Thoracic aorta (tissue), 2 donors: ENCODE measurements around the gene MPIG6B. TPM values are rescaled to one million over a fixed set of nuclear protein-coding genes. Genes with fewer than 3 reads are reported as not detected.
"Not testable (repeated sequence)": the region's sequence is repeated elsewhere in the genome, so short reads cannot be mapped to it uniquely, and the experiment has no call there.

Experiments used
- ATAC-seq: fragments of 150-250 bp; one replicate; pipeline ENCODE4 v1.8.0; 2017; ENCODE audit warnings: low read depth; ENCODE audit not compliant: insufficient number of reproducible peaks, low FRiP score
- DNase-seq: peaks from one replicate; pipeline ENCODE4 v3.0.0-alpha.2; 2020; ENCODE audit warnings: low spot score
- H3K27ac ChIP-seq, 2 donors: fragments of 200-600 bp; sonication (generic); 1 replicate in 1 of 2; 2 replicates in 1 of 2; pipeline ENCODE4 v1.5.1; 2016; ENCODE audit warnings: mild to moderate bottlenecking in 2 of 2, moderate library complexity in 2 of 2
- H3K27me3 ChIP-seq: fragments of 200-600 bp; sonication (generic); replicated peaks from 2 replicates; pipeline ENCODE4 v1.6.0; 2016; ENCODE audit warnings: mild to moderate bottlenecking; ENCODE audit not compliant: insufficient read depth
- H3K36me3 ChIP-seq: fragments of 200-600 bp; sonication (generic); one replicate; pipeline ENCODE4 v1.5.1; 2016
- H3K4me1 ChIP-seq, 2 donors: fragments of 200-600 bp; sonication (generic); 1 replicate in 1 of 2; 2 replicates in 1 of 2; pipeline versions ENCODE4 v1.5.1 to v1.6.0; 2016; ENCODE audit warnings: low read depth in 2 of 2, mild to moderate bottlenecking in 1 of 2; ENCODE audit not compliant: control insufficient read depth in 1 of 2
- H3K4me3 ChIP-seq: fragments of 200-600 bp; sonication (generic); 2 replicates; pipeline ENCODE4 v1.5.1; 2016; ENCODE audit warnings: mild to moderate bottlenecking
- H3K9me3 ChIP-seq: fragments of 200-600 bp; sonication (generic); 2 replicates; pipeline ENCODE4 v1.5.1; 2016
- total RNA-seq, 2 donors: library from RNA; depleted of rRNA; stranded (reverse); fragments of >200 nt; gene quantifications; one replicate each; pipeline versions ENCODE4 v1.1.0 to v1.2.3, GENCODE V29; 2016
- TF ChIP-seq, protein P1 (sequence below): fragments of 200-600 bp; sonication (generic); IDR thresholded peaks from one replicate; pipeline ENCODE4 v1.5.1; 2019; ENCODE audit warnings: antibody characterized with exemption

MPIG6B gene
- total RNA-seq, 2 donors from 2014 or later: not detected

DNA sequence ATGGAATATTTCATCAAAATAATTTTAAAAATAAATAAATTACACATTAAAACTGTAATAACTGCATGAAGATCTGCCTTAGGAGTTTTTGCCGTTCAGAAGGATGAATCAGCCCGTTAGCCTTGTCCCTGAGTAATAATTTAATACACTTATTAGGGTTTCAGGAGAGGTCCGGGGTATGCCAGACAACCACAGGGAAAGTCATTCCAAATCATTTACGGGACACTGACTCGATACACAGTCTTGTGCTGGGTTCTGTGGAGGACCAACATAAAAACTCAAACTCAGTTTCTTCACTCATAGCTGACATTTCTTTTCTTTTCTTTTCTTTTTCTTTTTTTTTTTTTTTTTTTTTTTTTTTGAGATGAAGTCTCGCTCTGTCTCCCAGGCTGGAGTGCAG lies 17.2 kb upstream of the MPIG6B start:
- H3K27me3 ChIP-seq: no peaks in the 10 kb centered on the region
- ATAC-seq (no peak), DNase-seq (no peak)
- no peak overlapping the region for H3K4me3 ChIP-seq
- H3K9me3 ChIP-seq: no peaks in the 10 kb centered on the region
- no peak overlapping the region for H3K27ac ChIP-seq
- H3K36me3 ChIP-seq: no peaks in the 10 kb centered on the region
- peaks cover 13 to 19% of the 10 kb centered on the region in 2 donors for H3K4me1 ChIP-seq
- TF ChIP-seq, protein P1, sequence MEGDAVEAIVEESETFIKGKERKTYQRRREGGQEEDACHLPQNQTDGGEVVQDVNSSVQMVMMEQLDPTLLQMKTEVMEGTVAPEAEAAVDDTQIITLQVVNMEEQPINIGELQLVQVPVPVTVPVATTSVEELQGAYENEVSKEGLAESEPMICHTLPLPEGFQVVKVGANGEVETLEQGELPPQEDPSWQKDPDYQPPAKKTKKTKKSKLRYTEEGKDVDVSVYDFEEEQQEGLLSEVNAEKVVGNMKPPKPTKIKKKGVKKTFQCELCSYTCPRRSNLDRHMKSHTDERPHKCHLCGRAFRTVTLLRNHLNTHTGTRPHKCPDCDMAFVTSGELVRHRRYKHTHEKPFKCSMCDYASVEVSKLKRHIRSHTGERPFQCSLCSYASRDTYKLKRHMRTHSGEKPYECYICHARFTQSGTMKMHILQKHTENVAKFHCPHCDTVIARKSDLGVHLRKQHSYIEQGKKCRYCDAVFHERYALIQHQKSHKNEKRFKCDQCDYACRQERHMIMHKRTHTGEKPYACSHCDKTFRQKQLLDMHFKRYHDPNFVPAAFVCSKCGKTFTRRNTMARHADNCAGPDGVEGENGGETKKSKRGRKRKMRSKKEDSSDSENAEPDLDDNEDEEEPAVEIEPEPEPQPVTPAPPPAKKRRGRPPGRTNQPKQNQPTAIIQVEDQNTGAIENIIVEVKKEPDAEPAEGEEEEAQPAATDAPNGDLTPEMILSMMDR: no peak

DNA sequence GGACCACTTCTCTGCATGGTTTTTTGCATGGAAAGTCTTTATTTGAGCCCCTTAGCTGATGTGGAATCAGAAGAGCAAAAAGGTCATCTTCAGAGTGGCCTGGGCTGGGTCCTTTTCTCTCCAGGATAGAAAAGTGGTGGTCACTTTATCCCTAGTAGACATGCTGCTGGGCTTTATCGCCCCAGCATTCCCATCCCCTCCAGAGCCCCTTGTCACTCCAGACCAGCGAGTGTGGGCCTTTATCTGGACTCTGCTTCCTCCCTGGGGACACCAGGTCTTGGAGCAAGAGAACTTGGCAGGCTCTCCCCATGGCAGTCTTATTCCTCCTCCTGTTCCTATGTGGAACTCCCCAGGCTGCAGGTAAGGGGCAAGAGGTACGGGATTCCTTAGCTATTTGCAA lies 16.6 kb upstream of the MPIG6B start, which contains the start of gene LY6G6F:
TSS of gene LY6G6F (plus strand) at position 268 of the 400 bp plus-strand sequence. CDS start at position 309, 41 bp downstream.
- H3K4me1 ChIP-seq: peaks cover 10 to 13% of the 10 kb centered on the region in 2 donors

DNA sequence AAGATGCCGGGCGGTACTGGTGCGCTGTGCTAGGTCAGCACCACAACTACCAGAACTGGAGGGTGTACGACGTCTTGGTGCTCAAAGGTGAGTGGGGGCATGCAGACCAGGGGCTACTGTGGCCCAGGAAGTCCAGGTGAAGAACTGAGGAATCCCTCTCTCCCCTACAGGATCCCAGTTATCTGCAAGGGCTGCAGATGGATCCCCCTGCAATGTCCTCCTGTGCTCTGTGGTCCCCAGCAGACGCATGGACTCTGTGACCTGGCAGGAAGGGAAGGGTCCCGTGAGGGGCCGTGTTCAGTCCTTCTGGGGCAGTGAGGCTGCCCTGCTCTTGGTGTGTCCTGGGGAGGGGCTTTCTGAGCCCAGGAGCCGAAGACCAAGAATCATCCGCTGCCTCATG lies 15.5 kb upstream of the MPIG6B start:
- TF ChIP-seq, protein P1: no peak
- Histone ChIP-seq H3K4me1 (peaks cover 3 to 6% of the 10 kb centered on the region in 2 donors), H3K27ac (no peak overlapping the region), H3K4me3 (no peak overlapping the region), H3K36me3 (no peaks in the 10 kb centered on the region), H3K9me3 (no peaks in the 10 kb centered on the region), H3K27me3 (no peaks in the 10 kb centered on the region)
- DNase-seq: no peak
- no peak for ATAC-seq

More for the DNA sequence above, 16.6 kb upstream of the MPIG6B start, which contains the start of gene LY6G6F:
- TF ChIP-seq, protein P1: no peak
- Histone ChIP-seq H3K27ac (no peak within 1 kb of the TSS), H3K27me3 (no peaks in the 10 kb centered on the region), H3K4me3 (no peak within 1 kb of the TSS), H3K9me3 (no peaks in the 10 kb centered on the region), H3K36me3 (no peaks in the 10 kb centered on the region)
- no peak for ATAC-seq
- DNase-seq: no peak

DNA sequence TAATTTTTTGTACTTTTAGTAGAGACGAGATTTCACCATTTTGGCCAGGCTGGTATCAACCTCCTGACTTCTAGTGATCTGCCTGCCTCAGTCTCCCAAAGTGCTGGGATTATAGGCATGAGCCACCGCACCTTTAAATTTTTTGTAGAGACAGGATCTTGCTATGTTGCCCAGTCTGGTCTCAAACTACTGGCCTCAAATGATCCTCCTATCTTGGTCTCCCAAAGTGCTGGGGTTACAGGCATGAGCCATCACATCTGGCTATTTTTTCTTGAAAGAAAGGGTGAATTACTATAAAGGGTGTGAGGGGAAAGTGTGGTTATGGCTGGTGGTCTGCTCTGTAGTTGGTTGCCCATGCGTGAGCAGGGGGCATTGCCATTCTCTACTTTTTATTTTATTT lies 14.9 kb upstream of the MPIG6B start:
- Histone ChIP-seq H3K4me1 (peaks cover 3 to 6% of the 10 kb centered on the region in 2 donors), H3K9me3 (no peaks in the 10 kb centered on the region), H3K27me3 (no peaks in the 10 kb centered on the region), H3K36me3 (no peaks in the 10 kb centered on the region), H3K4me3 (no peak overlapping the region), H3K27ac (no peak overlapping the region)
- ATAC-seq (no peak), DNase-seq (no peak)
- TF ChIP-seq, protein P1: no peak

DNA sequence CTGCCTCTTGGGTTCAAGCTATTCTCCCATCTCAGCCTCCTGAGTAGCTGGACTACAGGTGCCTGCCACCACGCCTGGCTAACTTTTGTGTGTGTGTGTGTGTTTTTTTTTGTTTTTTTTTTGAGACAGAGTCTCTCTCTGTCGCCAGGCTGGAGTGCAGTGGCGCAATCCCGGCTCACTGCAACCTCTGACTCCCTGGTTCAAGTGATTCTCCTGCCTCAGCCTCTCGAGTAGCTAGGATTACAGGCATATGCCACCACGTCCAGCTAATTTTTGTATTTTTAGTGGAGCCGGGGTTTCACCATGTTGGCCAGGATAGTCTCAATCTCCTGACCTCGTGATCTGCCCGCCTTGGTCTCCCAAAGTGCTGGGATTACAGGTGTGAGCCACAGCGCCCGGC lies 14.0 kb upstream of the MPIG6B start:
- not testable (repeated sequence) for H3K9me3 ChIP-seq, H3K27me3 ChIP-seq, H3K27ac ChIP-seq, H3K4me3 ChIP-seq, DNase-seq, H3K36me3 ChIP-seq, ATAC-seq, H3K4me1 ChIP-seq

DNA sequence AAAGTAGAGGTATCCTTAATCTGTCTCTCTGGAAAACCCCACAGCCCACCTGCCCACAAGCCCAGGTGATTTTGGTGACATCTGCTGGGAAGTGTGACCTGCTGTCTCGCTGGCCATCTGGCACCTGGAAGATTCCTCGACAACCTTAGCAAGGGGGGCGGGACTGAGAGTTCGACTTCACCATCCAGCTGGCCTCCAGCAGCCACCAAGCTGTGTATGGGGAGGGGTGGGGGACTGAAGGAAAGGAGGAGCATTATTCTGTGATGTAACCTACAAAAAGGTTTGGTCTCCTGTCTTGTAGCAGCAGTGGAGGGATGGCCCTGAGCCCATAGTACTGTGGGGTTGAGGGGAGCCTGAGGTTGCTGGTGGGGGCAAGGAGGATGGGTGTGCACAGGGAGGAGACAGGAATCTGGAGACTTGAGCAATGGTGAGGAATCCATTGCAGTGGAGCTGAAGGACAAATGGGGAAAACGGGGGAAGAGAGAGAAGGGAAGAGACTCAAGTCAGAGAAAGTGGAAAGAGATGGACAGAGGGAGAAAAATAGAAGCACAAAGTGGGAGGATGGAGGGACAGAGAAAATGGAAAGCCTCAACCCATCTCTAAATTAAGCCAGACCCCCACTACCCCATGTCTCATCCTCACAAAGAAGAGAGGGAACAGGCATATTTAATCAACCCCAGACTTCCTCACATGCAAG lies 12.5 kb upstream of the MPIG6B start:
- Histone ChIP-seq H3K27ac (no peak overlapping the region), H3K4me3 (no peak overlapping the region), H3K9me3 (no peaks in the 10 kb centered on the region), H3K36me3 (no peaks in the 10 kb centered on the region), H3K4me1 (no peaks in the 10 kb centered on the region), H3K27me3 (no peaks in the 10 kb centered on the region)
- TF ChIP-seq, protein P1: no peak
- no peak for ATAC-seq
- DNase-seq: no peak
